Measurements from ENCODE around the gene ATRAID. TPM values are rescaled to one million over a fixed set of nuclear protein-coding genes. Genes with fewer than 3 reads are reported as not detected.

The ATRAID gene
- total RNA-seq, 4 donors from 2014 or later = 118 to 143 (median 130) TPM

- intact Hi-C loops (cut with DNase I) = no loop called here
- Histone ChIP-seq H3K4me1 (peaks cover 0 to 4% (median 0%) of the 10 kb centered on the region in 4 donors), H3K36me3 (peaks cover 54 to 72% (median 68%) of the 10 kb centered on the region in 4 donors), H3K4me3 (no peak overlapping the region), H3K9me3 (no peaks in the 10 kb centered on the region), H3K27me3 (no peaks in the 10 kb centered on the region), H3K27ac (replicated peaks in 1 of 4) (no peak overlapping the region)
- TF ChIP-seq POLR2AphosphoS5 (IDR thresholded peaks at IDR 0.05) = no peak
- TF ChIP-seq CTCF (IDR thresholded peaks at IDR 0.05) = no peak
- no peak for TF ChIP-seq EP300 (IDR thresholded peaks at IDR 0.05)
- no peak for TF ChIP-seq POLR2A (IDR thresholded peaks at IDR 0.05; ENCODE audit: low read depth)
- DNase-seq (ENCODE audit: extremely low spot score) = no peak
- WGBS = 97% methylated on average over 5 of the region's 16 CpGs
These were observed 30.7 kb downstream of the ATRAID start for GRCh38 chr2:27242614-27242951.

GRCh38 chr2:27243391-27244130, 31.7 kb downstream of the ATRAID start:
- WGBS = 83% methylated on average over 19 of the region's 19 CpGs
- intact Hi-C loops (cut with DNase I) = no loop called here
- DNase-seq (ENCODE audit: extremely low spot score) = no peak
- no peaks in the 10 kb centered on the region for H3K27me3 ChIP-seq
- no peaks in the 10 kb centered on the region for H3K9me3 ChIP-seq
- TF ChIP-seq POLR2A (IDR thresholded peaks at IDR 0.05; ENCODE audit: low read depth) (no peak), EP300 (IDR thresholded peaks at IDR 0.05) (no peak), CTCF (IDR thresholded peaks at IDR 0.05) (no peak), POLR2AphosphoS5 (IDR thresholded peaks at IDR 0.05) (no peak)
- peaks cover 44 to 62% (median 58%) of the 10 kb centered on the region in 4 donors for H3K36me3 ChIP-seq
- no peak overlapping the region for H3K4me3 ChIP-seq
- H3K27ac ChIP-seq (replicated peaks in 1 of 4) = no peak overlapping the region
- H3K4me1 ChIP-seq = peaks cover 0 to 4% (median 0%) of the 10 kb centered on the region in 4 donors

- no peak for DNase-seq (ENCODE audit: extremely low spot score)
- Histone ChIP-seq H3K9me3 (no peaks in the 10 kb centered on the region), H3K4me3 (no peak overlapping the region), H3K27me3 (peaks cover 0 to 14% (median 3%) of the 10 kb centered on the region in 4 donors), H3K4me1 (peaks cover 0 to 4% (median under 1%) of the 10 kb centered on the region in 4 donors), H3K27ac (replicated peaks in 1 of 4) (no peak overlapping the region), H3K36me3 (peaks cover 29 to 47% (median 43%) of the 10 kb centered on the region in 4 donors)
- TF ChIP-seq POLR2A (IDR thresholded peaks at IDR 0.05; ENCODE audit: low read depth) = no peak
- no peak for TF ChIP-seq EP300 (IDR thresholded peaks at IDR 0.05)
- no peak for TF ChIP-seq POLR2AphosphoS5 (IDR thresholded peaks at IDR 0.05)
- no peak for TF ChIP-seq CTCF (IDR thresholded peaks at IDR 0.05)
- WGBS = 81% methylated on average over 10 of the region's 10 CpGs
- intact Hi-C loops (cut with DNase I) = no loop called here
These were observed 33.3 kb downstream of the ATRAID start for GRCh38 chr2:27245116-27245515.

- intact Hi-C loops (cut with DNase I) = no loop called here
- WGBS = 82% methylated on average over 4 of the region's 4 CpGs
These were observed 33.8 kb downstream of the ATRAID start for GRCh38 chr2:27245626-27246025.

More at GRCh38 chr2:27245626-27246025, 33.8 kb downstream of the ATRAID start:
- Histone ChIP-seq H3K27ac (replicated peaks in 1 of 4) (no peak overlapping the region), H3K36me3 (peaks cover 24 to 42% (median 38%) of the 10 kb centered on the region in 4 donors), H3K4me1 (peaks cover 0 to 6% (median 4%) of the 10 kb centered on the region in 4 donors), H3K4me3 (no peak overlapping the region), H3K27me3 (peaks cover 0 to 19% (median 7%) of the 10 kb centered on the region in 4 donors), H3K9me3 (no peaks in the 10 kb centered on the region)
- TF ChIP-seq EP300 (IDR thresholded peaks at IDR 0.05) (no peak), CTCF (IDR thresholded peaks at IDR 0.05) (no peak), POLR2A (IDR thresholded peaks at IDR 0.05; ENCODE audit: low read depth) (no peak), POLR2AphosphoS5 (IDR thresholded peaks at IDR 0.05) (no peak)
- DNase-seq (ENCODE audit: extremely low spot score) = no peak

Data from esophagus muscularis mucosa (tissue), 4 donors.